Effector CD4-positive, alpha-beta T cell (primary cell): Measurements from ENCODE around the gene IL1A.

ENCODE experiments used
- DNase-seq: peaks from one replicate; pipeline ENCODE4 v3.0.0-alpha.2; 2020

IL1A gene

DNA sequence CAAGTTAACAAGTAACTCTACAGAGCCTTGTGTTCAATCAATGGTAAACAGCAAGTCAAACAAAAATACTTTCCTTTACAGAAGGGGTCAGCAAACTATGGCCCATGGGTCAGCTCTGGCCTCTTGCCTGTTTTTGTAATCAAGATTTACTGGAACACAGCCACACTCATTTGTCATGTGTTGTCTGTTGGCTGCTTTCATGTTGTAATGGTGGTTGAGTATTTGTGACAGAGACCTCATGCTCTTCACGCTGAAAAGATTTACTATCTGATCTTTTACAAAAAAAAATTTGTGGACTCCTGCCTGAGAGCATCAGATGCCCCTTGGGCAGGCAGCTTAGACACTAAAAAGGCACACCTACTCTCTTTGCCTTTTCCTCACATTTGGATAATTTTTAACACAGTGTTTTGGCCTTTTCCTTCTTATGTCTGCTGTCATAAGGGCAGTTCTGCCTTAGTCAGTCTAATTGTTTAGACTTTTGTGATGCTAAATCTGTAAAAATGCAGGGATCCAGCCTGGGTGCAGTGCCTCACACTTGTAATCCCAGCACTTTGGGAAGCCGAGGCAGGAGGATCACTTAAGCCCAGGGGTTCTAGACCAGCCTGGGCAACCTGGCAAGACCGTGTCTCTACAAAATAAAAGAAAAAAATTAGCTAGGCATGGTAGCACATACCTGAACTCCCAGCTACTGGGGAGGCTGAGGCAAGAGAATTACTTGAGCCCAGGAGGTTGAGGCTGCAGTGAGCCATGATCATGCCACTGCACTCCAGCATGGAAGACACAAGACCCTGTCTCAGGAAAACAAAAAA lies 34.0 kb upstream of the IL1A start:
- DNase-seq = no peak

DNA sequence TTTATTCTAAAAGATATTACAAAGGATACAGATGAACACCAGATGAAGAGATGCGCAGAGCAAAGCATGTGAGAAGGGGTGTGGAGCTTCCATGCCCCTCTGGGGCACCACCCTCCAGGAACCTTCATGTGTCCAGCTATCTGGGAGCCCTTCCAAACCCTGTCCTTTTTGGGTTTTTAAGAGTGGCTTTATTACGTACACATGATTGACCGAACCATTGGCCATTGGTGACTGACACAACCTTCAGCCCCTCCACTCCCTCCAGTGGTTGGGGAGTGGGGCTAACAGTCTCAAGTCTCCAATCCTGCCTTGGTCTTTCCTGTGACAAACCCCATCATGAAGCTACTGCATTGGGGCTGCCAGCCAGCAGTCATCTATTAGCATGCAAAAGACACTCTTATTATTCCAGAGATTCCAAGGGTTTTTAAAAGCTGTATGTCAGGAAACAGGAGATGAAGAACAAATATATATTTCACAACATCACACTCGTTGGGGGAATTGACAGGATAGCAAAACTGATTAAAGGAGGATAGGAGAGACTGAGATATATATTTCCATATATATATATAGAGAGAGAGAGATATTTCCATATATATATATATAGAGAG lies 32.9 kb upstream of the IL1A start:
- DNase-seq = no peak

DNA sequence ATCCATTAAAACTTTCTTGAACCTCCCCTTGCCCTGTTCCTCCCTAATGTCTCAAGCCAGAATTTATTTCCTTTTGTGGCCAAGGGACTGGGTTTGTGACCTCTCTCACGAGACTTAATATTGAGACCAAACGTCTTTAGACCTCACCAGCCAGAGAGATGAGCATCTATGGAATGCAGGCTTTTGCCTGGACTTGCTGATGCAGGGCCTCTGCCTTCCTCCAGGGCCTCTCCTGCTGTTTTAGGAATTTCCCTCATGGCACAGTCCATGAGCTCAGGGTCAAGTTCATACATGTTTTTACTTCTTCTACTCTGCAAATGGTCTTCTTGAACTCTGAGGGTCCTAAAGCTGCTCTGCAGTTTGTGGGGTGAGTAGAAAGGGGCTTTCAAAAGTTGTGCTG lies 30.0 kb upstream of the IL1A start:
- no peak for DNase-seq

DNA sequence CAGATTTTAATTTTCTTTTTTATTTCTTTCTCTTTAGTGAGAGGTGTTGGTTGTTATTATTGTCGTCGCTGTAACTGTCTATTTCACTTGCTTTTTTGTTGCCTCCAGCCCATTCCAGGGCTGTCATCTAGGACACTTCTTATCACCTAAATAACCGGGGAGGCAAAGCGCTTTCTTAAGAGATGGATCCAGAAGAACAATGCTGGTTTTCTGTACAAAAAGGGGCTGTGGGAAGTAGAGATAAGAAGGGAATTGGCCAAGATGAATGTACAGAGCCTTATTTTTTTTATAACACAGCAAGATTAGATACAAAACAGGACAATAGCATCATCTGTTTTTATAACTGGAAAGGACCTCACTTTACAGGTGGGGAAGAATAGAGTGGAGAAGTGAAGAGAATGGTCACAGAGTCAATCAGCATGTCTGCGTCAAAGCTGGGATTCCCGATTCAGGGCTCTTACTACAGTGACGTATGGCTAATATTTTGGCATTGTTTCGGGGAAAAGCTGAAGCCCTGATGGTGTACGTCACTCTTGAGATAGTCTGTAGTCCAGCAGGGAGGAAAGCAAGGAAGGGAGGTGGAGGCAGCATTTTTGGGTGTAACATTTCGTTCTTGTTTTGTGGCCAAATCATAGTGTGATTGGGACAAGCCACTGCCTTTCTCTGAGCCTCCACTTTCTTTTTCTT lies 29.1 kb upstream of the IL1A start:
- no peak for DNase-seq

DNA sequence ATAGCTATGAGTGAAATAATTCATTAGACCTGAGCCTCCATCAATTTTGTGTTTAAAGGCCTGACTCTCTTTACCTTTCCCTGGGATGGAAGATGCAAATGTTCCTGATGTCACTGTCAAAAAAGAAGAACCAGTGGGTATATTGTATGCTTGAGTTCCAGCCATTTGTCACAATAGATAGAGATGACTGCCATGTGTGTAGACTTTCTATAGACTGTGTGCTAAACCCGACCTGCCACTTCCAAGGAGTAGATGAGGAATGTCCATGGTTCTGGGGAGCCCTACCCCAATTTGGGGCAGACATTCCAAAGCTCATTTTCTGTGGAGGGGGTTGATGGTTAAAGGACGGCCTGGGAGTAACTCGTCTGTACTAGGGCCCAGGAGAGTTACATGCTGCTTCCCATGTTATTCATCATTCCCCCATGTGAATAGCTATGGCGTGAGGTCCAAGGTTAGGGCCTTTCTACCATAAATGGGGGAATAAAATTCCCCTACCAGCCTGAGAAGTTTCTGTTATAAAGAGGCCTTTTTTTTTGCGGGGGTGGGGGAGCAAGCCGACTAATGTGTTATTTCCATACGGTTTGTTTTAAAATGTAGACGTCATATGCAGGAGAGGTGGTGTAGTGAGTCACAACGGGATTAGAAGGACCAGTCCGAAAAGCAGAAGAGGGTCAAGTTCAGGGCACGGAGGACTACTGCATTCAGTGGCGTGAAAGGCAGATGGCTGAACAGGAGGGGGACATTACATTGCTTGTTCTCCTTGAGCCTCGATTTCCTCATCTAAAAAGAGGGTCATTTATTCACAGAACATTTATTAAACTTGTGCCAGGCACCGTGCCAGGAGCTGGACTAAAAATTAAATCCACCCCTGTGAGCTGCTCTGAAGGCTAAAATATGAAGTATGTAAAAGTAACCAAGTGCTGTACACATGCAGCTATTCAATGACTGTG lies 28.3 kb upstream of the IL1A start:
- DNase-seq = no peak

DNA sequence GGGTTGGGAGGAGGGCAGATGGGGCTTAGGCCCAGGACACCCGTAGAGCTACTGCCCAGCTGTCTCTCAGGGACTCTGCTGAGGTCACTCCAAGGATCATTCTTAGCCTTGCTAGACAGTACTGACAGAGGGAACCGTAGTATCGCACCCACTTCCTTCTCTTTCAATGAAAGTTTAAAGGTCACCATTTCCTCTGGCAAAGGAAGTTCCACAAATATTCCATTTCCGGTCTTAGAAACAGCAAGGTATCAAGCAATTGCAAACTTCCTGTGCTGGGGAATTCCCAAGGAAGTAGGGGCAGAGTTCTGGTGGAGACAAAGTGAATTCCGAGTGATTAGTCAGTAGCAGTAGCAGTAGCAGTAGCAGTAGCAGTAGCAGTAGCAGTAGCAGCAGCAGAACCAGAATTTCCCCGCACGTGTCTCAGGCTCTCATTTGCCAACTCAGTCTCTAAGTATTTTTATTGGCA lies 27.6 kb upstream of the IL1A start:
- DNase-seq = no peak

DNA sequence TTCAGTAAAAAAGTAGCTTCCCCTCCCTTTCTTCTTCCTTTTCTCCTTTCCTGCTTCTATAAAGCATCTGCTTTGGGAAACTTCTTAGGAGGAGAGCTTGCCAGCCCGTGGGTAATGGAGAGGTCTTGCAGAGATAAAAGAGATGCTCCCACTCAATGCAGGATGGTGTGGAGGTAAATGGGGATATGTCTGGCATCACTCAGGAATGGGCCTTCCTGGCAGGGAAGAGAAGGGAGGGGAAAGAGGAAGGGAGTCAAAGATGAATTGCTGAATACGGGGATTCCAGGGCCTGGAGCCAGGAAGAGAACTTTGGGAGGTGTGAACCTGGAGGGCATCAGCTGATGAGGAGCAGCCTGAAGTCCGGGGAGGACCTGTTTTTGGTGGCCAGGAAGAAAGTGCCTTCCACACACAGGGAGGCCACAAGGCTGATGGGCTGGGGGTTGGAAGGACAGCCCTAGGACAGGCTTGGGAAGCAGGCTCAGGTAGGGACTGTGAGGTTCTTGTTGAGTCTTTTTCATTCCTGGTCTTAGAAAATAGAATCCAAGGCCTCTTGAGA lies 27.1 kb upstream of the IL1A start:
- DNase-seq = no peak

DNA sequence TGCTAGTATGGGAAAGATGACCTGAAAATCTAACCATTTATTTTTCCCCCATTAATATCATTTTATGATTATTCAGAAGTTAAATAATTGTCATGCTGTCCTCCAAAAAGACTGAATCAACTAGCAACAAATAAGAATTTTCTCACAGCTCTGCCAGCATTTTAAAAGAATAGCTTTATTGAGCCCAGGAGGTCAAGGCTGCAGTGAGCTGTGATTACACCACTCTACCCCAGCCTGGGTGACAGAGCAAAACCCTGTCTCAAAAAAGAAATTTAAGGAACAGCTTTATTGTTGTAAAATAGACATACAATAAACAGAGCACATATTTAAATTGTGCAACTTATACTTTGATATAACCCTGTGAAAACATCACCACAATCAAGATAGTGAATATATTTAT lies 24.8 kb upstream of the IL1A start:
- no peak for DNase-seq

DNA sequence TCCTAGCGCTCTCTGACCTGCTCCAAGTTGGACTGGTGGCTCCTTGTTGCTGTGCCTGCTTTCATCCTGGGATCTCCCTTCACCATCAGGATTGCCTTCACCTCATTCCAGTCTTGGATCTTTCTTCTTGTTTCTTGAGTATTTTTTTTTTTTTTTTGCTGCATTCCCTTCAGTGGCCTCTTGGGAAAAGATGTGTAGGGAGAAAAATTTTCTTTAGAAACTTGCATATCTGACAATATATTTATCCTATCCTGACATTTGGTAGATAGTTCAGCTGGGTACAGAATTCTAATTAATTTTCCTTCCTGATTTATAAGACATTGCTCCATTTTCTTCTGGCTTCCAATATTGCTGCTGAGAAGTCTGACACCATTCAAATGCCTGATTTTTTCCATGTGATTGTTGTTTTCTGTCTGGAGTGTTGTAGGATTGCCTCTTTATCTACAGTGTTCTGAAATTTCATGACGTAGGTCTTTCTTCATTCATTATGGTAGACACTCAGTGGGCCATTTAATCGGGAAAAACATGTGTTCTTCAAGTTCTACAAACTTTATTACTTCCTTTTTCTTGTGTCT lies 23.0 kb upstream of the IL1A start:
- DNase-seq = no peak

DNA sequence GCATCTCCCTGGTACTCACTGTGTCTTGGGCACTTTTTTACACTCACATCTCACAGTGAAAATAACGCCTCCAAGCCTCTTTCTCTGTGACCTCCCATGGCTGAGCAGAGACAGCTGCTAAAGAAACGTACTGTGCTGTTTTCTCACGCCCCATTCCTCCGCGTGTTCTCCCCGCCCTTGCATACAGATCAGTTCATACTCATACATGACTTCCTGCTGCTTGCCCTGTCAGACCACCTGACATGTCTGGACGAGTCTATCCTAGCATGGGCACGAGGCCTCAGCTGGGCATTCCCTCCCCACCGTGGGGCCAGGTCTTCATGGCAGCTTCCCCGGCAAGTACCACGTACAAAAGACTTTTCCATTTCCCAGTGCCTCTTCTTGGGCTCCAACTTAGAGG lies 21.2 kb upstream of the IL1A start:
- DNase-seq = no peak

DNA sequence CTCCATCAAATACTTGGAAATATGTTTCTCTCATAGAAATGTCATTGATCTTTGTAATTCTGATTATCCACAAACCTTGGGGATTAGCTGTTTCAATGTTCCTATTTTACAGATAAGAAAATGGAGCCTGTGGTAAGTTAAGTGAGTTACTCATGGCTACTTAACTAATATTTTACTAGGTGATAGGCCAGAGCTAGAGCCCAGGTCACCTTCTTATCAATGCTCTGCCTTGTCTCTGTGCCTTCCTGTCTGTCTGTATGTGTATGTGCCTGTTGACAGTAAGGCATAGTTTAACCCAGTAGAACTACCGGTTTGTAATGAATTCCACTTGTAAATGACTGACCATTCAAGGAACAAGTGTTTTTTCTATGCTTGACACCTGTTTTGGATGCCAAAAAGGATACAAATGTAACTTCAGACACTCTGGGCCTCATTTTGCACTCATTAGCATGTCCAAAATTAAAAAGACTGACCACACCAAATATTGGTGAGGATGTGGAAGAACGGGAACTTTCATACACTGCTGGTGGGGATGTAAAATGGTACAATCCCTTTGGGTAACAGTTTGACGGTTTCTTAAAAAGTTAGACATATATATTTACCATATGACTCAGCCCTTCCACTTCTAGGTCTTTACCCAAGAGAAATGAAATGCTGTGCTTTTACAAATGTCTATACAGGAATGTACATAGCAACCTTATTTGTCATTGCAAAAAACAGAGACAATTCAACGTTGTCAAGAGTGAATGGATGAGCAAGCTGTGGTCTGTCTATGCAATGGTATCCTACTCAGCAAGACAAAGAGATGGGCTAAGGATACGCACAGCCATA lies 19.6 kb upstream of the IL1A start:
- no peak for DNase-seq

DNA sequence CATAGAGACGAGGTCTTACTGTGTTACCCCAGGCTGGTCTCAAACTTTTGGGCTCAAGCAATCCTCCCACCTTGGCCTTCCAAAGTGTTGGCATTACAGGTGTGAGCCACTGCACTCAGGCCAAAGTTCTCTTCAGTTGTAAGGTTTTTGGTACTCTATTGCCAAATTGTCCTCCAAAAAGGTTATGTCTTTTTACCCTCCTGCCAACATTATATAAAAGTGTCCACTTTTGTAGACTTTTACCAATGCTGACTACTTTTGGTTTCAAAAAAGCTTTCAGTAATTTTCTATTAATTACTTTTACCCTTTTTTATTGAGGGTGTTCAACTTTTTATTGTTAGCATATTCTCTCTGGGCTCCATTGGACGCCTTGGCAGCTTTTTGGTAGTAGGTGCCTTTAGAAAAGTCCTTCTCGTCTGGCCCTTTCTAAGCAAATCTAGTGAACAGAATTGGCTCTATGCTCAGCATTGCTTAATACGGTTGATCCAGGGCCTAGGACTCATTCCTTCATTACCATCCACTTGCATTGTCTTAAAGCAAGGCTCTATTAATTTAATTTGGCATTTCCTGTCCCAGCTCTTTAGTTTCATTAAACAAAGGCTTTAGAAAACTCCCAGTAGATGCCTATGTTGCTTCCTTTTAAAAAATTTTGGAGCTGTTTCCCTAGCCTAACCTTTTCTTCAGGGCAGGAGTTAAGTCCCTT lies 16.7 kb upstream of the IL1A start:
- no peak for DNase-seq

DNA sequence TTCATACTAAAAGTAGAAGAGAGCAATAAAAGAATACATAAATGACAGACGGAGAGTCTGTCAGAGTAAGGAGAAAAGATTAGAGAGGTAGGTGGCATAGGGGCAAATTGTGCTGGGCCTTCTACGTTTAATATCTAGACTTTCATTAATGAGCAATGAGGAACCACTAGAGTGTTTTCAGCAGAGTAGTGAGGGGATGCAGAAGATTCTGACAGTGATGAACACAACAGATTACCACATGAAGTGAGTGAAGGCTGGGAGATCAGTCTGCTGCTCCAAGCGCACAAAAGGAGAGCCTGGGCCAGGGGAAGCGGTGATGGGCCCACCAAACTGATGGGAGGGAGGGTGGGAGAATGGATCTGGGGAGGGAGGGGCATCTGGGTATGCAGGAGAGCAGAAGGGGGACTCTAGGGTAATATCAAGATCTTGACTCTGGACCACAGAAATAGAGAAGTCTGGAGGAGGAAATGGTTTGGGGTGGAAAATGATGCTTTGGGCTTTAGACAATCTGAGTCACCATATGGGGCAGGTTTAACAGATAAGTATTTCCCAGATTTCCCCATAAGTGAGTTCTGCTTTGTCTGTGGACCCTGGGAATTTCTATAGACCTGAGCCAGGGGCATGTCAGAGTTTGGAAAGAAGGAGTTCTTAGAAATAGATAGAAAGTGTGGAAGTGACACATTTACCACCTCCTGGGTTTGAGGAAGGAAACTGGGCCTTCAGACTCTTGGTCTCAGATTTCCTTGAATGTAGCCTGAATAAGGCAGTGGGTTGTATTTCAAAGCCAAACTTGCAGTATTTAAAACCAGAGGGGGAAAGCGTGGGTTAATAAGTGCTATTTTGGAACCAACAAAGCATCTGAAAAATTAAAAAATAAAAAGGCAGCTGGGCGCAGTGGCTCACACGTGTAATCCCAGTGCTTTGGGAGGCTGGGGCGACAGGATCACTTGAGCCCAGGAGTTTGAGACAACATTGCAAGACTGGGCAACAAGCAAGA lies 15.0 kb upstream of the IL1A start:
- no peak for DNase-seq

DNA sequence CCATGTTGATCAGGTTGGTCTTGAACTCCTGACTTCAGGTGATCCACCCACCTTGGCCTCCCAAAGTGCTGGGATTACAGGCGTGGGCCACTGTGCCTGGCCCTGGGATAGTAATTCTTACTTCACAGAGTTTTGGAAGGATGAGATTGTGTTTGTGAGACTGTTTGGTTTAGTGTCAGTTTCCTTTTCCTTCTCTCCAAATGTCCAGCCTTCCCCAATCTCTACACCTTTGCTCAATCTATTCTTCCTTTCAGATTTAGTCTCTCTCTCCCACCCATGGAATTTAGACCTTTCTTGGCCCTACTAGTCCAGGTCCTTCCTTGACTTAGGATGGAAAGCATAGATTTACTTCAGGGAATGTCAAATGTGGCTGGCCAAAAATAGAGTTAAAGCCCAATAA lies 12.2 kb upstream of the IL1A start:
- no peak for DNase-seq

DNA sequence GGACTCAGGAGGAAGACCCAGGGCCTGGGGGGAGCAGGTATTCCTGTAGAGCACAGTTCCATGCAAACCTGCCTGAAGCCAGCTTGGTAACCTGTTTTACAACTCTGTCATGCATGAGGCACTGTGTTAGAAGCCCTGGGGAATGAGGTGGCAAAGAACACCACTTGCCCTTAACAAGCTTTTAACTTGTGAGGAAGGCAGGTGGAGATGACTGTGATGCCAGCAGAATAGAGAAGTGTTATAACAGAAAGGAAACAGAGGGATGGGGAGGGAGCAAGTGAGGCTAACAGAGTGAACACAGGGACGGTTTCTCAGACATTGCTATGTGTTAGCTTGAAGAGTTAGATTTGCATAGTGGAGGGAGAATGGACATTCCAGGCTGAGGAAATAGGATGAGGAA lies 11.5 kb upstream of the IL1A start:
- DNase-seq = no peak

DNA sequence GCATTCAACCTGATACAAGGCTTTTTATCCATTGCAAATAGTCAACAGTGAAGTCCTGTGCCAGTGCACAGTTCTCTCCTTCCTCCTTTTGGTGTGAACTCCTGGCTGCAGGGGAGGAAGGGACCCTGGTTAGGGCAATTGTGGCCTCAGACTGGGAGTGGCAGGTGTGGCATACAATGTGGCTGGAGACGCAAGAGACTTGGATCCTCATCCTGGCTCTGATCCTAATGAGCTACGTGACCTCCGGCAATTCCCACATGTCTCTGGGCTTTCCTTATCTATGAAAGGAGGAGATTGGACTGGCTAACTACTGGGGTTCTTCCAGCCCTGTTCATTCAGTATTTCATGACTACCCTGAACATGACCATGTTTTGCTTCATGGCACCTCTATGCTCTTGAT lies 10.5 kb upstream of the IL1A start:
- DNase-seq = no peak

DNA sequence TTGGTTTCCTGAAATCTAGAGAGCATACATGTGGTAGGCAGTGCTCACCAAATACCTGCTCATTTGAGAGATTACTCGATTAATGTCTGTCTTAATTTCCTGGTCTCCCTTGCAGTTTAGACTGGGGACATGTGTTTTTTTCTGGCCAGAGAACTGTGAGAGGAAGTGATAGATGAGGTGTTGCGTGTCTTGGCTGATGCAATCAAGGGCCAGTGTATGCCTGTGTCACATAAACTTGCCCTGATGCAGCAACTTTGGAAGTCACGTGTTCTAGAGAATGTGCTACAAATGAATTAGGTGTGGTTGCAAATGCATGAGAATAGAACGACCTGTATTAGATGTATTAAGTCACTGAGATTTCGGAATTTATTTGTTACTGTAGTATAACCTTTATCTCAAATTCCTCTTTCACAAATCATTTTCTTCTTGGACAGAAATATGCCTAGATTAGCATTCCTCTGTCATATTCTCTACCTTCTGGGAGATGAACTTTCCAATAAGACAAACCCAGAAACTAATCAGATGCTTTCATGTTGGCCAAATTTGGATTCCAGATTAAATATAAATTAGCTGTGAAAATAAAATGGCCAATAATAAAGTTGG lies 9.9 kb upstream of the IL1A start:
- no peak for DNase-seq

DNA sequence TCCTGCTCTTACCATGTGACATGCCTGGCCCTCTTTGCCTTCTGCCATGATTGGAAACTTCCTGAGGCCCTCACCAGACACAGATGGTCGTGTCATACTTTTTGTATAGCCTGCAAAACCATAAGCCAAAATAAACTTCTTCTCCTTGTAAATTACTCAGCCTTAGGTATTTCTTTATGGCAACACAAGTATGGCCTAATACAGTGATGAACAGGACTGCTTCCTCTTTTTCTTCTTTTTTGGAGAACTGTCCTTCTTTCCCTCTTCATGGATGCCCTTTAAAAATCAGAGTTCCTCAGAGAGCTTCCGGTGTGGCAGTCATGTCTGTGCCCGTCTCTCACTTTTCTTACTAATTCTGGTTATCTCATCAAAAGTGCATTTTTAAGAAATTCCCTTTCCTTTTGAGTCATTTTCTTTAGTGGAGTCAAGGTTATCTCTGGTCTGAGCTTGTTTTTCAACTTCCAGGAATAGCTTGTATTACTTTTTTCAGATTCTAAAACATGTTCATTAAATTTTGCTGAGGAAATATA lies 9.2 kb upstream of the IL1A start:
- no peak for DNase-seq

DNA sequence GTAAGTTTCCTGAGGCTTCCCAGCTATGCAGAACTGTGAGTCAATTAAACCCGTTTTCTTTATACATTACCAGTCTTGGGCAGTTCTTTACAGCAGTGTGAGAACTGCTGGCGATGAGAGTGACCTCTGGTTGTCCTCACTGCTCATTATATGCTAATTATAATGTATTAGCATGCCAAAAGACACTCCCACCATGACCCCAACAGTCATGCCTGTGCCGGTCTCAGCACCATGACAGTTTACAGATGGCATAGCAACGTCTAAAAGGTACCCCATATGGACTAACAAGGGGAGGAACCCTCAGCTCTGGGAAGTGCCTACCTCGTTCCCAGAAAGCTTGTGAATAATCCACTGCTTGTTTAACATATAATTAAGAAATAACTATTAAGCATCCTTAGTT lies 8.1 kb upstream of the IL1A start:
- DNase-seq = no peak
